Right lobe of liver (tissue), 6 donors: Measurements from ENCODE around the gene NSRP1. TPM values are rescaled to one million over a fixed set of nuclear protein-coding genes. Genes with fewer than 3 reads are reported as not detected.
"Not testable (repeated sequence)": the region's sequence is repeated elsewhere in the genome, so short reads cannot be mapped to it uniquely, and the experiment has no call there.

Experiments used
- ATAC-seq, 4 donors: fragments of 200-7000 bp; cut with Tn5 transposase; one replicate each; pipeline ENCODE4 v1.9.1; 2020; ENCODE audit warnings: mild to moderate bottlenecking in 4 of 4, moderate library complexity in 4 of 4
- DNase-seq, 3 donors: peaks; one replicate each; pipeline ENCODE4 v3.0.0-alpha.2; 2020
- H3K27ac ChIP-seq, 3 donors: fragments of 200-600 bp; one replicate each; pipeline ENCODE4 v1.8.0; 2022
- H3K27me3 ChIP-seq, 2 donors: fragments of 200-600 bp; one replicate each; pipeline ENCODE4 v1.8.0; 2022
- H3K36me3 ChIP-seq, 4 donors: fragments of 200-600 bp; sonication (generic) in 1 of 4; one replicate each; pipeline versions ENCODE4 v1.5.1 to v1.8.0; 2017 to 2022; ENCODE audit warnings: control low read depth in 1 of 4
- H3K4me1 ChIP-seq, 4 donors: fragments of 200-600 bp; sonication (generic) in 1 of 4; one replicate each; pipeline versions ENCODE4 v1.5.1 to v1.8.0; 2017 to 2022; ENCODE audit warnings: control low read depth in 1 of 4
- H3K4me3 ChIP-seq, 3 donors: fragments of 200-600 bp; one replicate each; pipeline ENCODE4 v1.8.0; 2022
- H3K9me3 ChIP-seq, 4 donors: fragments of 200-600 bp; sonication (generic) in 1 of 4; one replicate each; pipeline versions ENCODE4 v1.5.1 to v1.8.0; 2017 to 2022; ENCODE audit warnings: control low read depth in 1 of 4
- CTCF ChIP-seq, 4 donors: fragments of 200-600 bp in 3 of 4; fragments of 450-650 bp in 1 of 4; IDR thresholded peaks; one replicate each; pipeline versions ENCODE4 v1.5.1 to v1.8.0; 2016 to 2022; ENCODE audit warnings: antibody characterized with exemption in 4 of 4, mild to moderate bottlenecking in 2 of 4
- POLR2A ChIP-seq: fragments of 450-650 bp; IDR thresholded peaks from one replicate; pipeline ENCODE4 v1.6.1; 2017; ENCODE audit warnings: antibody characterized with exemption, mild to moderate bottlenecking
- WGBS: methylation state at CpG from one replicate; pipeline ENCODE4 v1.1.6; 2018; ENCODE audit warnings: low coverage, low lambda C conversion rate; ENCODE audit not compliant: insufficient coverage; ENCODE audit errors: missing lambda C conversion rate; 5-methylcytosine and 5-hydroxymethylcytosine counted together
- intact Hi-C, 2 donors: fragments of 100-400 bp; cut with DNase I; formaldehyde crosslinking; loops; one replicate each; pipeline versions ENCODE4 v1.11.2 to v1.14.1; 2022
- total RNA-seq, 6 experiments: library from RNA; depleted of rRNA in 2 of 6; stranded (reverse); fragments of >200 nt in 2 of 6; fragmentation: NEBNext Ultra II Directional in 3 of 6; extraction: Animal tissue kit (Norgen Biotek cat#: 25700) in 3 of 6; gene quantifications; one replicate each; pipeline versions ENCODE4 v1.1.0 to v1.2.4, GENCODE V29; 2016 to 2023
- donor health status: DM: no; HTN: yes; CAD: no.
- donor health status: DM: no; HTN: no; CAD: no.
- donor health status: DM: no; HTN: no; CAD: no.
- donor health status: DM: no; HTN: yes; CAD: no.
- donor health status: DM: no; HTN: yes; CAD: no.

NSRP1 gene
- total RNA-seq, 6 experiments from 2014 or later, result 5.8 to 11.7 (median 8.1) TPM

DNA sequence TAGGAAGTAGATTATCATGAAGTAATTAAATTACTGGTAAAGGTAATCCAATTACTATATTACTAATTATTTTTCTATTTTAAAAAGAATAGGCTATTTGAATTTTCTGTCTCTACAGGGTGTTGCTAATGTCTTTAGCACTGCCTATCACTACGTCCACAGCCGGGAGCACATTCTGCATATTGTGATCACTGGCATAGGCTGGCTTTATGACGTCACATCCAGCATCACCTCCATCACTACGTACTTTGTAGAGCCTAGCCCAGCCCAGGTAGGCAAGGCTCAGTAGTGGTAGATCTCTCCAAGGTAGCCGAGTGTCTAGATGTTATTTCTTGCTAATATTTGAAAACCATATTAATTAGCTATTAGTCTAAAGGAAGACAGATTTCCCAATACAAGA is 33.8 kb upstream of the NSRP1 start:
- TF ChIP-seq POLR2A (no peak), CTCF (IDR thresholded peaks at IDR 0.05) (no peak)
- Histone ChIP-seq H3K27me3 (no peaks in the 10 kb centered on the region), H3K27ac (no peak overlapping the region), H3K36me3 (no peaks in the 10 kb centered on the region), H3K4me1 (no peaks in the 10 kb centered on the region), H3K9me3 (no peaks in the 10 kb centered on the region), H3K4me3 (no peak overlapping the region)
- intact Hi-C loops, result no loop called here
- ATAC-seq (no peak), DNase-seq (no peak)
- 81% methylated on average over 5 of the region's 5 CpGs for WGBS

DNA sequence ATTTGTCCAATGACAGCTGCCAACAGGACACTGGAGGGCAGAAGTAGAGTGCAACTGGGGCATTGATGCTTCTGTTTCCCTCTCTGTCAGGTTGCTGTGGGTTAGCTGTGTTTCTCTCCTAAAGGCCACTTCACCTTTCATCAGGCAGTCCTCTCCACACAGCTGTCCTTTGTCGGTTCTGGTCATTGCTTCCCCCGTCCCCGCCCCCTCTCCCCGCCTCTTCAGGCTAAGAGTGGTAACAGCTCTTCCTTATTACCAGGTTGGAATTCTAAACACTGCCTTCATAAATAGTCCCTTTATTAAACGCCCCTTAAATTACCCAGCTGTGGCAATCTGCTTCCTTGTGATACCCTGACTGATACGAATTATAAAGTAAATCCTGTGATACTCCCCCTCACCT is 31.8 kb upstream of the NSRP1 start:
- Histone ChIP-seq H3K36me3 (no peaks in the 10 kb centered on the region), H3K27me3 (no peaks in the 10 kb centered on the region), H3K9me3 (no peaks in the 10 kb centered on the region), H3K4me3 (no peak overlapping the region), H3K27ac (no peak overlapping the region), H3K4me1 (no peaks in the 10 kb centered on the region)
- TF ChIP-seq POLR2A, result no peak
- ATAC-seq, result no peak
- 49% methylated on average over 6 of the region's 6 CpGs for WGBS
- no peak for DNase-seq
- intact Hi-C loops, result no loop called here

GRCh38 chr17:30086896-30087295 is 29.7 kb upstream of the NSRP1 start:
- Histone ChIP-seq H3K4me3 (no peak overlapping the region), H3K36me3 (no peaks in the 10 kb centered on the region), H3K27me3 (no peaks in the 10 kb centered on the region), H3K27ac (no peak overlapping the region), H3K9me3 (no peaks in the 10 kb centered on the region), H3K4me1 (no peaks in the 10 kb centered on the region)
- no peak for TF ChIP-seq CTCF (IDR thresholded peaks at IDR 0.05)
- no peak for TF ChIP-seq POLR2A
- DNase-seq (no peak), ATAC-seq (no peak)
- intact Hi-C loops, result no loop called here
- 76% methylated on average over 2 of the region's 2 CpGs for WGBS

GRCh38 chr17:30087431-30087830 is 29.2 kb upstream of the NSRP1 start:
- DNase-seq, H3K9me3 ChIP-seq, H3K4me1 ChIP-seq, H3K27ac ChIP-seq, H3K4me3 ChIP-seq, H3K36me3 ChIP-seq, intact Hi-C loops, H3K27me3 ChIP-seq, ATAC-seq: not testable (repeated sequence)
- 83% methylated on average over 3 of the region's 3 CpGs for WGBS

DNA sequence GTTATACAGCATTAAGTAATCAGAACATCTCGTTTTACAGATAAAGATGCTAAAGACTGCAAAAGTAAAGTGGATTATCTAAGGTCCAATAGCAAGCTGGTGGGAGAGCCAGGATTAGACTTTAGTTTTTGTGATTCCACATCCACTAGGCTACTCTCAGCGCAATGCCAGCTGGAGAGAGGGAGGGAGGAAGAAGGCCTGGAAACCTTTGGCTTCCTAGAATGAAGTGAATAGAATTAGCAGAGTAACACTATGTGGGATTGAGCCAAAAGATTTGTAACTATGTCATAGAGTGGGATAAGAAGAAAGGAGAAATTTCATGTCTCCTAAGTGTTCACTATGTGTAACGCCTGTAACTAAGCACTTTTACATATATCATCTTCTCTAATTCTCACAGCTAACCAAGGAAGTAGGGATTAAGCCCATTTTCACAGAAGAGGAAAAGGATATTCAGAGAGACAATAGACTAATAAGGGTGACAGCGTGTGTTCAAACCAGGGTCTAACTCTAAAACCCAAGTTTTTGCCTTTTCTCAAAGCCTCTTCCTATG is 25.4 kb upstream of the NSRP1 start:
- no peak overlapping the region for H3K4me3 ChIP-seq
- ATAC-seq (no peak), DNase-seq (no peak)
- no peaks in the 10 kb centered on the region for H3K9me3 ChIP-seq
- intact Hi-C loops, result no loop called here
- H3K27ac ChIP-seq, result no peak overlapping the region
- H3K27me3 ChIP-seq, result no peaks in the 10 kb centered on the region
- H3K4me1 ChIP-seq, result peaks cover 0 to 3% (median 0%) of the 10 kb centered on the region in 4 donors
- H3K36me3 ChIP-seq, result no peaks in the 10 kb centered on the region
- 71% methylated on average over 4 of the region's 4 CpGs for WGBS
- TF ChIP-seq CTCF (IDR thresholded peaks at IDR 0.05) (no peak), POLR2A (no peak)

- H3K27me3 ChIP-seq, result no peaks in the 10 kb centered on the region
- no peak overlapping the region for H3K4me3 ChIP-seq
- intact Hi-C loops, result no loop called here
- H3K4me1 ChIP-seq, result peaks cover 0 to 3% (median 0%) of the 10 kb centered on the region in 4 donors
- no peak for TF ChIP-seq POLR2A
- TF ChIP-seq CTCF (IDR thresholded peaks at IDR 0.05), result no peak
- H3K9me3 ChIP-seq, result no peaks in the 10 kb centered on the region
- ATAC-seq, result no peak
- no peak for DNase-seq
- 46% methylated on average over 6 of the region's 6 CpGs for WGBS
- H3K27ac ChIP-seq, result no peak overlapping the region
- no peaks in the 10 kb centered on the region for H3K36me3 ChIP-seq
Observed at GRCh38 chr17:30091771-30092170, 24.8 kb upstream of the NSRP1 start.
